B cell (primary cell): Measurements from ENCODE around the gene CSAG3.

Experiments
- EZH2 ChIP-seq: IDR thresholded peaks from 2 replicates; pipeline ENCODE4 v1.6.1; 2012; ENCODE audit warnings: borderline replicate concordance, low read depth, mild to moderate bottlenecking, moderate library complexity, low read length; ENCODE audit not compliant: insufficient read depth, poor library complexity, severe bottlenecking
- TF ChIP-seq, protein P1 (sequence below): fragments of 200-600 bp; IDR thresholded peaks from one replicate; pipeline ENCODE4 v1.8.0; 2022; ENCODE audit warnings: antibody characterized with exemption, mild to moderate bottlenecking

GRCh38 chrX:152725409-152725808, 33.6 kb upstream of the CSAG3 start:
- TF ChIP-seq EZH2 = no peak
- TF ChIP-seq, protein P1, sequence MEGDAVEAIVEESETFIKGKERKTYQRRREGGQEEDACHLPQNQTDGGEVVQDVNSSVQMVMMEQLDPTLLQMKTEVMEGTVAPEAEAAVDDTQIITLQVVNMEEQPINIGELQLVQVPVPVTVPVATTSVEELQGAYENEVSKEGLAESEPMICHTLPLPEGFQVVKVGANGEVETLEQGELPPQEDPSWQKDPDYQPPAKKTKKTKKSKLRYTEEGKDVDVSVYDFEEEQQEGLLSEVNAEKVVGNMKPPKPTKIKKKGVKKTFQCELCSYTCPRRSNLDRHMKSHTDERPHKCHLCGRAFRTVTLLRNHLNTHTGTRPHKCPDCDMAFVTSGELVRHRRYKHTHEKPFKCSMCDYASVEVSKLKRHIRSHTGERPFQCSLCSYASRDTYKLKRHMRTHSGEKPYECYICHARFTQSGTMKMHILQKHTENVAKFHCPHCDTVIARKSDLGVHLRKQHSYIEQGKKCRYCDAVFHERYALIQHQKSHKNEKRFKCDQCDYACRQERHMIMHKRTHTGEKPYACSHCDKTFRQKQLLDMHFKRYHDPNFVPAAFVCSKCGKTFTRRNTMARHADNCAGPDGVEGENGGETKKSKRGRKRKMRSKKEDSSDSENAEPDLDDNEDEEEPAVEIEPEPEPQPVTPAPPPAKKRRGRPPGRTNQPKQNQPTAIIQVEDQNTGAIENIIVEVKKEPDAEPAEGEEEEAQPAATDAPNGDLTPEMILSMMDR = no peak
